Panc1 (cell line): ENCODE data around the gene CRLF1. TPM values are rescaled to one million over a fixed set of nuclear protein-coding genes. Genes with fewer than 3 reads are reported as not detected.

ENCODE experiments used
- ATAC-seq: fragments of 200-7000 bp; cut with Tn5 transposase; 2 replicates; pipeline ENCODE4 v1.9.1; 2020; ENCODE audit warnings: mild to moderate bottlenecking, moderate library complexity
- BruUV-seq: library from RNA; stranded (reverse); fragments of 400-500 nt; replicated peaks from 2 replicates; lab custom pipeline; 2021; lab: Mats Ljungman, UMichigan
- CTCF ChIA-PET: fragments of 300-600 bp; sonication (Branson Sonifier 250); formaldehyde crosslinking; loops from one replicate; lab custom pipeline; 2022; ENCODE audit warnings: antibody characterized with exemption; lab: Charles Lee
- POLR2A ChIA-PET: fragments of 300-600 bp; sonication (Branson Sonifier 250); formaldehyde crosslinking; loops from one replicate; lab custom pipeline; 2022; ENCODE audit warnings: antibody characterized with exemption; lab: Charles Lee
- DNase-seq: peaks from one replicate; pipeline ENCODE4 v3.0.0-alpha.2; 2010; ENCODE audit warnings: low read depth, low spot score
- H3K27ac ChIP-seq: 2 replicates; pipeline ENCODE4 v1.5.1; 2011; ENCODE audit warnings: mild to moderate bottlenecking, low read length, inconsistent platforms
- H3K27me3 ChIP-seq: fragments of 200-500 bp; sonication (Bioruptor generic); 2 replicates; pipeline ENCODE4 v1.6.0; 2014; ENCODE audit warnings: low read length, inconsistent platforms; ENCODE audit not compliant: control insufficient read depth, insufficient read depth
- H3K36me3 ChIP-seq: fragments of 200-500 bp; sonication (Bioruptor generic); 2 replicates; pipeline ENCODE4 v1.5.1; 2014; ENCODE audit warnings: inconsistent platforms, mild to moderate bottlenecking, low read length, moderate library complexity; ENCODE audit not compliant: control insufficient read depth, insufficient read depth
- H3K4me1 ChIP-seq: 2 replicates; pipeline ENCODE4 v1.5.1; 2011; ENCODE audit warnings: inconsistent platforms, mild to moderate bottlenecking, low read length, moderate library complexity; ENCODE audit not compliant: control insufficient read depth, insufficient read depth
- H3K4me3 ChIP-seq, 2 experiments: 2 replicates each; pipeline ENCODE4 v1.5.1; 2011 to 2012; ENCODE audit warnings: low read depth in 2 of 2, low read length in 2 of 2, mild to moderate bottlenecking in 2 of 2, inconsistent platforms in 1 of 2, moderate library complexity in 1 of 2
- H3K9me3 ChIP-seq: fragments of 200-500 bp; sonication (Bioruptor generic); 2 replicates; pipeline ENCODE4 v1.5.1; 2014; ENCODE audit warnings: low read depth, mild to moderate bottlenecking, inconsistent platforms, low read length, moderate library complexity; ENCODE audit not compliant: control insufficient read depth, insufficient read depth
- POLR2AphosphoS5 ChIP-seq: IDR thresholded peaks from 2 replicates; pipeline ENCODE4 v1.6.1; 2012; ENCODE audit warnings: mild to moderate bottlenecking, low read depth, low read length, moderate library complexity
- SIN3A ChIP-seq: IDR thresholded peaks from 2 replicates; pipeline ENCODE4 v1.6.1; 2012; ENCODE audit warnings: low read depth, mild to moderate bottlenecking, low read length, moderate library complexity, borderline replicate concordance; ENCODE audit not compliant: insufficient read depth
- TCF7L2 ChIP-seq: IDR thresholded peaks from 2 replicates; pipeline ENCODE4 v1.6.1; 2011; ENCODE audit warnings: mild to moderate bottlenecking, low read depth, low read length, inconsistent platforms
- in situ Hi-C: cut with HindIII; loops from 2 replicates; pipeline ENCODE4 v1.10.0; 2016; ENCODE audit warnings: low sequenced_read_pairs, low pct_unique_long_range_greater_than_20kb
- intact Hi-C: fragments of 100-400 bp; cut with micrococcal nuclease; formaldehyde crosslinking; loops from one replicate; pipeline ENCODE4 v1.10.0; 2022; ENCODE audit not compliant: unreplicated experiment
- total RNA-seq: library from RNA; stranded (reverse); gene quantifications from one replicate; pipeline ENCODE4 v1.2.1, GENCODE V29; 2021; ENCODE audit not compliant: unreplicated experiment
- TF ChIP-seq, protein P1 (sequence below), 2 experiments: IDR thresholded peaks; 2 replicates each; pipeline ENCODE4 v1.6.1; 2011 to 2012; ENCODE audit warnings: low read depth in 2 of 2, control low read depth in 1 of 2, low read length in 1 of 2, mild to moderate bottlenecking in 1 of 2, moderate library complexity in 1 of 2; ENCODE audit not compliant: insufficient read depth in 1 of 2
- TF ChIP-seq, protein P2 (sequence below): fragments of 450-650 bp; IDR thresholded peaks from 2 replicates; pipeline ENCODE4 v1.5.1; 2017; ENCODE audit warnings: mild to moderate bottlenecking

CRLF1 gene
- total RNA-seq, 1 experiment from 2014 or later = 3.5 TPM

DNA sequence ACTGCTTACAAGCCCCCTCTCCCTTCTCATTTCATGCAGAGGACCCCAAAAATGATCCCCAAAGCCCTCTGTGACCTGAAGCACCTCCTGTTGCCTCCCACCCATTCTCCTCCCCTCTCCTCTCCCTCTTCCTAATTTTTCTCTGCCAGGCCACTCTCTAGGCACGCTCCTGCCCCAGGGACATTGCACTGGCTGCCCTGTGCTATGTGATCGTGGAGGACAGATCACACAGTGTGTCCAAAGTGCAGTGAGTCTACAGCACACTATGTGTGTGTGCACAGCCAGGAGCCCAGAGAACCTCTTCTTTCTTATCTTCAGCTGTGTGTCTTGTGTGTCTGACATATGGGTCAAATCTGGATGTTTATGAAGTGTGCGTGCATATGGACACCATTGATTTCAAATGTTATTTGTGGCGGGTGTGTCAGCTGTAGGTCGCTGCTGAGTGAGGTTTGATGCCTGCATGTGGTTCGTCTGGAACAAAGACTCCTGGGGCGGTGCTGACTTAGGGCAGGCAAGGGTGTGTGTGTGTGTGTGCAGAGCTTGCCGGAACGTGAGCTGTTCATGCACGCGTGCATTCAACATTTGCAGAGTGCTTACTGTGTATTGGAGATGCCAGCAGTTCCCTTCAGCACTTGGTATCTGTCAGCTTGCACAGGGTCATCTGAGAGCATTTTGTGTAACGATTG, 28.2 kb upstream of the CRLF1 start:
- Histone ChIP-seq H3K4me1 (no peaks in the 10 kb centered on the region), H3K36me3 (no peaks in the 10 kb centered on the region), H3K27me3 (no peaks in the 10 kb centered on the region), H3K9me3 (no peaks in the 10 kb centered on the region), H3K4me3 (no peak overlapping the region), H3K27ac (no peak overlapping the region)
- no peak for TF ChIP-seq POLR2AphosphoS5
- TF ChIP-seq, protein P1, sequence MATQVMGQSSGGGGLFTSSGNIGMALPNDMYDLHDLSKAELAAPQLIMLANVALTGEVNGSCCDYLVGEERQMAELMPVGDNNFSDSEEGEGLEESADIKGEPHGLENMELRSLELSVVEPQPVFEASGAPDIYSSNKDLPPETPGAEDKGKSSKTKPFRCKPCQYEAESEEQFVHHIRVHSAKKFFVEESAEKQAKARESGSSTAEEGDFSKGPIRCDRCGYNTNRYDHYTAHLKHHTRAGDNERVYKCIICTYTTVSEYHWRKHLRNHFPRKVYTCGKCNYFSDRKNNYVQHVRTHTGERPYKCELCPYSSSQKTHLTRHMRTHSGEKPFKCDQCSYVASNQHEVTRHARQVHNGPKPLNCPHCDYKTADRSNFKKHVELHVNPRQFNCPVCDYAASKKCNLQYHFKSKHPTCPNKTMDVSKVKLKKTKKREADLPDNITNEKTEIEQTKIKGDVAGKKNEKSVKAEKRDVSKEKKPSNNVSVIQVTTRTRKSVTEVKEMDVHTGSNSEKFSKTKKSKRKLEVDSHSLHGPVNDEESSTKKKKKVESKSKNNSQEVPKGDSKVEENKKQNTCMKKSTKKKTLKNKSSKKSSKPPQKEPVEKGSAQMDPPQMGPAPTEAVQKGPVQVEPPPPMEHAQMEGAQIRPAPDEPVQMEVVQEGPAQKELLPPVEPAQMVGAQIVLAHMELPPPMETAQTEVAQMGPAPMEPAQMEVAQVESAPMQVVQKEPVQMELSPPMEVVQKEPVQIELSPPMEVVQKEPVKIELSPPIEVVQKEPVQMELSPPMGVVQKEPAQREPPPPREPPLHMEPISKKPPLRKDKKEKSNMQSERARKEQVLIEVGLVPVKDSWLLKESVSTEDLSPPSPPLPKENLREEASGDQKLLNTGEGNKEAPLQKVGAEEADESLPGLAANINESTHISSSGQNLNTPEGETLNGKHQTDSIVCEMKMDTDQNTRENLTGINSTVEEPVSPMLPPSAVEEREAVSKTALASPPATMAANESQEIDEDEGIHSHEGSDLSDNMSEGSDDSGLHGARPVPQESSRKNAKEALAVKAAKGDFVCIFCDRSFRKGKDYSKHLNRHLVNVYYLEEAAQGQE (IDR thresholded peaks at IDR 0.05; ENCODE audit: insufficient read depth in 1 of 2, low read depth in 2 of 2, low read length in 1 of 2) = no peak
- TF ChIP-seq TCF7L2 = no peak
- TF ChIP-seq, protein P2, sequence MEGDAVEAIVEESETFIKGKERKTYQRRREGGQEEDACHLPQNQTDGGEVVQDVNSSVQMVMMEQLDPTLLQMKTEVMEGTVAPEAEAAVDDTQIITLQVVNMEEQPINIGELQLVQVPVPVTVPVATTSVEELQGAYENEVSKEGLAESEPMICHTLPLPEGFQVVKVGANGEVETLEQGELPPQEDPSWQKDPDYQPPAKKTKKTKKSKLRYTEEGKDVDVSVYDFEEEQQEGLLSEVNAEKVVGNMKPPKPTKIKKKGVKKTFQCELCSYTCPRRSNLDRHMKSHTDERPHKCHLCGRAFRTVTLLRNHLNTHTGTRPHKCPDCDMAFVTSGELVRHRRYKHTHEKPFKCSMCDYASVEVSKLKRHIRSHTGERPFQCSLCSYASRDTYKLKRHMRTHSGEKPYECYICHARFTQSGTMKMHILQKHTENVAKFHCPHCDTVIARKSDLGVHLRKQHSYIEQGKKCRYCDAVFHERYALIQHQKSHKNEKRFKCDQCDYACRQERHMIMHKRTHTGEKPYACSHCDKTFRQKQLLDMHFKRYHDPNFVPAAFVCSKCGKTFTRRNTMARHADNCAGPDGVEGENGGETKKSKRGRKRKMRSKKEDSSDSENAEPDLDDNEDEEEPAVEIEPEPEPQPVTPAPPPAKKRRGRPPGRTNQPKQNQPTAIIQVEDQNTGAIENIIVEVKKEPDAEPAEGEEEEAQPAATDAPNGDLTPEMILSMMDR = no peak
- TF ChIP-seq SIN3A = no peak
- intact Hi-C loops = no loop called here
- CTCF ChIA-PET = no interaction called here
- ATAC-seq (no peak), DNase-seq (no peak)
- in situ Hi-C loops = no loop called here
- BruUV-seq = no TSS peak
- POLR2A ChIA-PET = interaction anchor here (0.7 kb wide), 1 partner anchor 14 kb away, joined by 5 read pairs; no protein-coding TSS in a partner anchor

DNA sequence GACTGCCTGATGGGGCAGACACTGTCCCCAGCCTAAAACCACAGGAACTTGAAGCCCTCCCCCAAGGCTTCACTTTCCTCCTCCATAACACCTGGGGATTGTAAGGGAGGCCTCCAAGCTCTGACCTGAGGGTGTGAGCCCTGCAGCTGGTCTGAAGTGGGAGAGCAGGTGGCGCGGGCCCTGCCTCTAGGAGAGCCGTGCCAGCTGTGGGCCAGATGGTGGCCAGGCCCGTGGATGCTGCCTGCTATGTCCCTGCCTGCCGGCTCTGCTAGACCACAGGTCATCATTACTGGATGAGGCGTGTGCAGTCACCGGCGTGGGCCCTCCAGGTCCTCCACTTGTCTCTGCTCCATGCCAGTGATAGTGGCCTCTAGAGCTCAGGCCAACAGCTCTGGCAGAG, 26.7 kb upstream of the CRLF1 start:
- DNase-seq (no peak), ATAC-seq (no peak)
- Histone ChIP-seq H3K27me3 (no peaks in the 10 kb centered on the region), H3K9me3 (no peaks in the 10 kb centered on the region), H3K4me1 (no peaks in the 10 kb centered on the region), H3K27ac (no peak overlapping the region), H3K36me3 (no peaks in the 10 kb centered on the region), H3K4me3 (no peak overlapping the region)
- no TSS peak for BruUV-seq
- in situ Hi-C loops (no loop called here), intact Hi-C loops (no loop called here)
- TF ChIP-seq TCF7L2 (no peak), POLR2AphosphoS5 (no peak), SIN3A (no peak)
- TF ChIP-seq, protein P2 = no peak
- ChIA-PET CTCF (no interaction called here), POLR2A (no interaction called here)
